Urinary bladder (tissue), 4 donors: ENCODE measurements around the gene WDR88. TPM values are rescaled to one million over a fixed set of nuclear protein-coding genes. Genes with fewer than 3 reads are reported as not detected.

Source experiments
- DNase-seq: peaks from one replicate; pipeline ENCODE4 v3.0.0-alpha.2; 2015; ENCODE audit errors: extremely low spot score
- H3K27ac ChIP-seq: one replicate; pipeline ENCODE4 v1.5.1; 2013; ENCODE audit warnings: low read depth, mild to moderate bottlenecking, moderate library complexity
- H3K36me3 ChIP-seq: one replicate; pipeline ENCODE4 v1.6.1; 2013; ENCODE audit warnings: mild to moderate bottlenecking, moderate library complexity; ENCODE audit not compliant: insufficient read depth
- H3K4me1 ChIP-seq: one replicate; pipeline ENCODE4 v1.6.1; 2013; ENCODE audit warnings: mild to moderate bottlenecking, moderate library complexity; ENCODE audit not compliant: insufficient read depth
- H3K4me3 ChIP-seq: one replicate; pipeline ENCODE4 v1.5.1; 2013; ENCODE audit warnings: low read depth, low read length
- WGBS: extraction: QIAGEN DNeasy Blood & Tissue Kit; methylation state at CpG from one replicate; pipeline ENCODE4 v1.1.7; 2013; 5-methylcytosine and 5-hydroxymethylcytosine counted together
- polyA plus RNA-seq: library from polyadenylated mRNA; stranded (reverse); fragments of 200-250 nt; gene quantifications from one replicate; pipeline ENCODE4 v1.2.3, GENCODE V29; 2013
- total RNA-seq: library from RNA; depleted of rRNA; stranded (reverse); fragments of >200 nt; gene quantifications from one replicate; pipeline ENCODE4 v1.2.3, GENCODE V29; 2014
- donor health status: healthy with polysubstance abuse.
- donor health status: healthy.

WDR88 gene
- total and polyA plus RNA-seq, 2 donors: not detected

DNA sequence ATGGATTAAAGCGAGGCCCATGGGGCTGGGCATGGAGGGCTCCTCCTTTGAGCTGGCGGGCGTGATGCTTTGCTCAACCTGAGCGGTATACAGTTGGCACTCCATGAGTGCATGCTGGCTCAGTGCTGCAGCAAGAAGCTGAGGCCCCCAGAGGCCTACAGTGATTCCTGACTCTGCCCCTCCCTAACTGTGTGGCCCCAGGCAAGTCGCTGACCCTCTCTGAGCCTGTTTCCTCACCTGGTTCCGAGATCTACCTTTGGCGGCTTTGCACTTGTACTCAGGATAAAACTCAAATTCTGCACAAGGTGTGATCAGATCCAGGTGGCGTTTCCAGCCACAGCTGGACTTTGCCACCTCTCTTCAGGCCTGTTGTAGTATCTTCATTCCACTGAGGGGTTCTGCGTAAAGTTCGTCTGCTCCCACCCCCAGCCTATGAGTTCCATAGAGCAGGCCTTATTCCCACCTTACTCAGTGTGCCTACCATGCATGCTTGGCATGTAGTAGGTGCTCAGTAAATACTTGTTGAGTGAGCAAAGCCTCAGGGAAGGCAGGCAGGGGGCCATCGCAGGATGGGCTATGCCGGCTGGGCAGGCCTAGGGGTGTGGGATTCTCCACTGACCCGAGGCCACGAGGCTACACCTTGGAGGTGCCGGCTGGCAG is 70.1 kb downstream of the WDR88 start:
- no peak overlapping the region for H3K4me3 ChIP-seq
- H3K36me3 ChIP-seq: no peaks in the 10 kb centered on the region
- DNase-seq: no peak
- H3K4me1 ChIP-seq: no peaks in the 10 kb centered on the region
- no peak overlapping the region for H3K27ac ChIP-seq
- WGBS: 96% methylated on average over 15 of the region's 15 CpGs

DNA sequence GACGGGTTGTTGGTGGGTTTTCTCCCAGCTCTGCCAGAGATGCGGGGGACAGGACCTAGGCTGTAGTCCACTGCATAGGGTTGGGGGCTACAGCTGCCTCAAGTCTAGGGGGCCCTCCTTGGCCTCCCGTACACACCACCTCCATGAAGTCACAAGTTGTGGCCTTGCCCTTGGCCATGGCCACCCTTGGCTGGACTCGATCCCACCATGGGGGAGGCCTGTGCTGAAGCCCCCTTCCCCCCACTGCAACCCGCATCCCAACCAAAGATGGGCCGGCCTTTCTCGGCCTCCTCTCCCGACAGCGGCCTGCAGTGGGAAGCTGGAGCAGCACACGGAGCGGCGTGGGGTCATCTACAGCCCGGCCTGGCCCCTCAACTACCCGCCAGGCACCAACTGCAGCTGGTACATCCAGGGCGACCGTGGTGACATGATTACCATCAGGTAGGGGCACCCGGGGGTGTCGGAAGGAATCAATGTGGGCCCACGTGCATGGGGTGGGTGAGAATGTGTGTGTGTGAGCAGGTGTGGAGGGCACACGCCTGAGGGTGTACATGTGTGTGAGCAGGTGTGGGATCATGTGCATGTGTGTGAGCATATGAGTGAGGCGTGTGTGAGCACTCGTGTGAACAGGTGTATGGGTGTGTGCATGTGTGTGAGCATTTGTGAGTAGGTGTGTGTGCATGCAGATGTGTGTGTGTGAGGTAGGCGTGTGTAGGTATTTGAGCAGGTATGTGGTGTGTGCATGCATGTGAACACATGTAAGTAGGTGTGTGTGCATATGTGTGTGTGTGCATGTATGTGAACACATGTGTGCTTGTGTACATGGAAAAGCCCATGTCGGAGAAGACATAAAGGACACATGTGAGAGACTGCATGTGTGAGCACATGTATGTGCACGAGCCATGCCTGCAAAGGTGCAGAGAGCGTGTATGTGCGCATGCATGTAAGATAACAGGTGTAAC is 70.9 kb downstream of the WDR88 start:
- no peak overlapping the region for H3K4me3 ChIP-seq
- no peak for DNase-seq
- H3K36me3 ChIP-seq: no peaks in the 10 kb centered on the region
- no peaks in the 10 kb centered on the region for H3K4me1 ChIP-seq
- no peak overlapping the region for H3K27ac ChIP-seq
- WGBS: 91% methylated on average over 27 of the region's 27 CpGs

DNA sequence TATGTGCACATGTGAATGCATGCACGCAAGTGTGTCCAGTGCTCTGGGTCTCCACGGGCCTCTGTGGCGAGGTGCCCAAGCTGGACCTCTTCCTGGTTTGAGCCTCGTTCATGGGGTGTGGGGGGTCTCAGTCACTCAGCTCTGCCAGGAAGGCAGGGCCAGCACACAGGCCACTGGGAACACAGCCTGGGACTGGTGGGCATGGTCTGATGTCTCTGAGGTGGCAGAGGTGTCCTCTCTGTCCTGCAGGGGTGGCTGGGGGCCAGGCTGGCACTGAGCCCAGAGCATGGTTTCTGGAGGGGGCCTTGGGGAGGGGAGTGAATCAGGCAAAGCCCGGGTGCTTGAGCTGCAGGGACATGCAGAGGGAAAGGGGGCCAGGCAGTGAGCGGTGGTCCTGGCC is 71.6 kb downstream of the WDR88 start:
- no peak for DNase-seq
- Histone ChIP-seq H3K27ac (no peak overlapping the region), H3K4me1 (no peaks in the 10 kb centered on the region), H3K36me3 (no peaks in the 10 kb centered on the region), H3K4me3 (no peak overlapping the region)
- 70% methylated on average over 6 of the region's 6 CpGs for WGBS

DNA sequence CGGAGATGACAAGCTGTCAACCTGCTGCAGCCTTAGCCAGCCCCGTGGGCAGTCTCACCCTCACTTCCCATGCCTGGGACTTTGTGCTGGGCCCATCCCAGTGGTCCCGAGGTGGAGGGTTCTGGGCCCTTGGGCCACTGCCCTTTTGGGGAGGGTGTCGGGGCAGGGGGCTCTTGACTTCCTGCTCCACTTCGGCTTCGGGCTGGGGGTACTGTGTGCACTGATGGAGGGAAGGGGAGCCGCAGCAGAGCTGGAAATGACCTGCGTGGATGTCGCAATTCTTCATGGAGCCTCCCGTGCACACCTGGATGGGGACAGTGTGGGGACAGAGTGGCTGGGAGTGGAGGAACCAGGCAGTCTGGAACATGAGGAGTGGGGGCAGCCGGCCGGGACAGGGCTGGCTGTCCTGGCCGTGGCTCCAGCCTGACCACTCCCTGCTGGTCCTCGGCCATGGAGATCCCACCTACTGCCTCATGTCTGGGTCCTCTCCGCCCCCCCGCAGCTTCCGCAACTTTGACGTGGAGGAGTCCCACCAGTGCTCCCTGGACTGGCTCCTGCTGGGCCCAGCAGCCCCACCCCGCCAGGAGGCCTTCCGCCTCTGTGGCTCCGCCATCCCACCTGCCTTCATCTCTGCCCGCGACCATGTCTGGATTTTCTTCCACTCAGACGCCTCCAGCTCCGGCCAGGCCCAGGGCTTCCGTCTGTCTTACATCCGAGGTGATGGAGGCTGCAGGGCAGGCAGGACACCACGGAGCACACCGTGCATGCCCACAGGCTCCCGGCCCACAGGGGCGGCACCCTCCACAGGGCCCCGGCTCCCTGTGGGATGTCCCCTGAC is 72.4 kb downstream of the WDR88 start:
- Histone ChIP-seq H3K4me1 (no peaks in the 10 kb centered on the region), H3K27ac (no peak overlapping the region), H3K36me3 (no peaks in the 10 kb centered on the region), H3K4me3 (no peak overlapping the region)
- WGBS: 88% methylated on average over 32 of the region's 32 CpGs
- DNase-seq: no peak

DNA sequence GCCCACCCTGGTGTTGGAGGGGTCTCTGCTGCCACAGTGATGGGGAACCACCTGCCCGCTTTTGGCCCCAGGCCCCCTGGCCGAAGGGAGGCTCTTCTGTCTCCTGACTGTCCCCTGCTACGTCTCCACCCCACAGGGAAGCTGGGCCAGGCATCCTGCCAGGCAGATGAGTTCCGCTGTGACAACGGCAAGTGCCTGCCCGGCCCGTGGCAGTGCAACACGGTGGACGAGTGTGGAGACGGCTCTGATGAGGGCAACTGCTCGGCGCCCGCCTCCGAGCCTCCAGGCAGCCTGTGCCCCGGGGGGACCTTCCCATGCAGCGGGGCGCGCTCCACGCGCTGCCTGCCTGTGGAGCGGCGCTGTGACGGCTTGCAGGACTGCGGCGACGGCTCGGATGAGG is 73.2 kb downstream of the WDR88 start:
- H3K36me3 ChIP-seq: no peaks in the 10 kb centered on the region
- WGBS: 94% methylated on average over 27 of the region's 27 CpGs
- H3K4me3 ChIP-seq: no peak overlapping the region
- DNase-seq: no peak
- H3K4me1 ChIP-seq: no peaks in the 10 kb centered on the region
- no peak overlapping the region for H3K27ac ChIP-seq

DNA sequence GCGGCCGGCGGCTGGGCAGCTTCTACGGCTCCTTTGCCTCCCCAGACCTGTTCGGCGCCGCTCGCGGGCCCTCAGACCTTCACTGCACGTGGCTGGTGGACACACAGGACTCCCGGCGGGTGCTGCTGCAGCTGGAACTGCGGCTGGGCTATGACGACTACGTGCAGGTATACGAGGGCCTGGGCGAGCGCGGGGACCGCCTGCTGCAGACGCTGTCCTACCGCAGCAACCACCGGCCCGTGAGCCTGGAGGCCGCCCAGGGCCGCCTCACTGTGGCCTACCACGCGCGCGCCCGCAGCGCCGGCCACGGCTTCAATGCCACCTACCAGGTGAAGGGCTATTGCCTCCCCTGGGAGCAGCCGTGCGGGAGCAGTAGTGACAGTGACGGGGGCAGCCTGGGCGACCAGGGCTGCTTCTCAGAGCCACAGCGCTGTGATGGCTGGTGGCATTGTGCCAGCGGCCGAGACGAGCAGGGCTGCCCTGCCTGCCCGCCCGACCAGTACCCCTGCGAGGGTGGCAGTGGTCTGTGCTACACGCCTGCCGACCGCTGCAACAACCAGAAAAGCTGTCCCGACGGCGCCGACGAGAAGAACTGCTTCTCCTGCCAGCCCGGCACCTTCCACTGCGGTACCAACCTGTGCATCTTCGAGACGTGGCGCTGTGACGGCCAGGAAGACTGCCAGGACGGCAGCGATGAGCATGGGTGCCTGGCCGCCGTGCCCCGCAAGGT is 73.8 kb downstream of the WDR88 start:
- Histone ChIP-seq H3K4me3 (no peak overlapping the region), H3K36me3 (no peaks in the 10 kb centered on the region), H3K4me1 (no peaks in the 10 kb centered on the region), H3K27ac (no peak overlapping the region)
- 96% methylated on average over 64 of the region's 64 CpGs for WGBS
- no peak for DNase-seq

DNA sequence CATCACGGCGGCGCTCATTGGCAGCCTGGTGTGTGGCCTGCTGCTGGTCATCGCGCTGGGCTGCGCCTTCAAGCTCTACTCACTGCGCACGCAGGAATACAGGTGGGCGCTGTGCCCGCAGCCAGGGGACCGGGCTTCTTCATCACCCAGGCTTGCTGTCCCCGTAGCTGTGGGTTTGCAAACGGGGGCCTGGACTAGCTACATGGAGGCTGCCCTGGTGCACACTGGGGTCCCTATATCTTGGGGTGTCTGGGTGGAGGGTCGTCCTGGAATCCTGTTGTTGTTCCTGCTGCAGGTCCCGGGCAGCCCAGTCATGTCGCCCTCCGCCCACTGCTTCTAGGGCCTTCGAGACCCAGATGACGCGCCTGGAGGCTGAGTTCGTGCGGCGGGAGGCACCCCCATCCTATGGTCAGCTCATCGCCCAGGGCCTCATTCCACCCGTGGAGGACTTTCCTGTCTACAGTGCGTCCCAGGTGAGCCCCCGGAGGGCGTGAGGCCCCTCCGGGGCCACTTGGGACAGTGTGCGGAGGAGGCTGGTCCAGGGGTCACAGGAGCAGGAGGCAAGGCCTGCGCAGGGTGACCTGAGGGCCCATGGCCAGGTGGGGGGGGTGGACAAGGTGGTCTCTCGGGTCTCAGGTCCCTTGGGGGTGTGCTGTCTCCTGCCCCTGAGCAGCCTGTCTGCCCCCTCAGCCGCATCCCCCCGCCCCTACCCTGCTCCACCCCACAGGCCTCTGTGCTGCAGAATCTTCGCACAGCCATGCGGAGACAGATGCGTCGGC is 74.5 kb downstream of the WDR88 start:
- WGBS: 95% methylated on average over 38 of the region's 38 CpGs
- no peak for DNase-seq
- no peak overlapping the region for H3K4me3 ChIP-seq
- no peaks in the 10 kb centered on the region for H3K36me3 ChIP-seq
- no peak overlapping the region for H3K27ac ChIP-seq
- H3K4me1 ChIP-seq: no peaks in the 10 kb centered on the region

DNA sequence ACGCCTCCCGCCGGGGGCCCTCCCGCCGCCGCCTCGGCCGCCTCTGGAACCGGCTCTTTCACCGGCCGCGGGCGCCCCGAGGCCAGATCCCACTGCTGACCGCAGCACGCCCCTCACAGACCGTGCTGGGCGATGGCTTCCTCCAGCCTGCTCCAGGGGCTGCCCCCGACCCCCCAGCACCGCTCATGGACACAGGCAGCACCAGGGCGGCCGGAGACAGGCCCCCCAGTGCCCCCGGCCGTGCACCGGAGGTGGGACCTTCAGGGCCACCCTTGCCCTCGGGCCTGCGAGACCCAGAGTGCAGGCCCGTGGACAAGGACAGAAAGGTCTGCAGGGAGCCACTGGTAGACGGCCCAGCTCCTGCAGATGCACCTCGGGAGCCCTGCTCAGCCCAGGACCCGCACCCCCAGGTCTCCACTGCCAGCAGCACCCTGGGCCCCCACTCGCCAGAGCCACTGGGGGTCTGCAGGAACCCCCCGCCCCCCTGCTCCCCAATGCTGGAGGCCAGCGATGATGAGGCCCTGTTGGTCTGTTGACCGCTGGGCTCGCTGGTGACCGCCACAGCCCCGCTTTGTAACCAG is 75.2 kb downstream of the WDR88 start:
- no peak for DNase-seq
- Histone ChIP-seq H3K36me3 (no peaks in the 10 kb centered on the region), H3K4me1 (no peaks in the 10 kb centered on the region), H3K27ac (no peak overlapping the region), H3K4me3 (no peak overlapping the region)
- 91% methylated on average over 38 of the region's 38 CpGs for WGBS

DNA sequence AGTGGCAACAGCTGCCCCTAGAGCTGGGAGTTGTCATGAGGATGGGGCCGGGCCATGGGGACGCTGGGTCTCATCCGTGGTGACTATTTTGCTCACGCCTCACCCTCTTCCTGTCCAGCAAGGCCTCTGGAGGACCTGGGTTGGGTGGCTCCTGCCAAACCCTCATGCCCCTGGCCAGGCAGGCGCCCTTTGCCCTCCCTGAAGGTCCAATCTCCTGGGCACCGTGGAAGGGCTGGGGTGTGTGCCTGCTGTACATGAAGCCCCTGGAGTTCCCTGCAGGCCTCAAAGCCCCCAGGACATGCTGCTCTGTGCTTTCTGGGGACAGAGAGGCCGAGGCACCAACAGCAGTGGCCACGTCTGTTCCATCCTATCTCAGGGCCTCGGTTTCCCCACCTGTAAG is 76.0 kb downstream of the WDR88 start:
- DNase-seq: no peak
- no peaks in the 10 kb centered on the region for H3K36me3 ChIP-seq
- WGBS: 88% methylated on average over 9 of the region's 9 CpGs
- no peak overlapping the region for H3K4me3 ChIP-seq
- H3K4me1 ChIP-seq: no peaks in the 10 kb centered on the region
- no peak overlapping the region for H3K27ac ChIP-seq

DNA sequence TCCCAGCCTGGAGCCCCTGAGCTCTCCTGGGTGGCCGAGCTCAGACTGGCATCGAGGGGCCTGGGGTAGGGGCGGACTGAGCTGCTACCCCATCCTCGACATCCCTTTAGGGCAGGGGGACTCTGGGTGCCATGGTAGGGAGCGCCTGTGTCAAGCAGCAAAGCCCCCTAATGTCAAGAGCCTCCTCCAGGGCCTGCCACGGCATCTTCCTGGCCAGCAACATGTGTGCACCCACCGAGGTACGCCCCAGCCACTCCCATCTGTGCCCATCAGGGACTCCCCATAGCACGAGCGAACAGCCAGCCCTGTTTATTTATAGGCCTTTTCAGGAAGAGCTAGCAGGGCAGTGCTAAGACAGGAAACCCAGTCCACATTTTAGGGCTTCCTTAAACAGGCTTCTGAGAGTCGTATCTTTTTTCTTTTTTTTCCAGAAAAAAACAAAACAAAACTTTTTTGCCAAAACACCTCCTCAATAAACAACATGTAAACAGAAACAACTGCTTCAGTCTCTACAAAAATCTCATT is 76.5 kb downstream of the WDR88 start:
- 73% methylated on average over 11 of the region's 11 CpGs for WGBS
- H3K27ac ChIP-seq: no peak overlapping the region
- no peaks in the 10 kb centered on the region for H3K4me1 ChIP-seq
- no peak for DNase-seq
- no peaks in the 10 kb centered on the region for H3K36me3 ChIP-seq
- H3K4me3 ChIP-seq: no peak overlapping the region

DNA sequence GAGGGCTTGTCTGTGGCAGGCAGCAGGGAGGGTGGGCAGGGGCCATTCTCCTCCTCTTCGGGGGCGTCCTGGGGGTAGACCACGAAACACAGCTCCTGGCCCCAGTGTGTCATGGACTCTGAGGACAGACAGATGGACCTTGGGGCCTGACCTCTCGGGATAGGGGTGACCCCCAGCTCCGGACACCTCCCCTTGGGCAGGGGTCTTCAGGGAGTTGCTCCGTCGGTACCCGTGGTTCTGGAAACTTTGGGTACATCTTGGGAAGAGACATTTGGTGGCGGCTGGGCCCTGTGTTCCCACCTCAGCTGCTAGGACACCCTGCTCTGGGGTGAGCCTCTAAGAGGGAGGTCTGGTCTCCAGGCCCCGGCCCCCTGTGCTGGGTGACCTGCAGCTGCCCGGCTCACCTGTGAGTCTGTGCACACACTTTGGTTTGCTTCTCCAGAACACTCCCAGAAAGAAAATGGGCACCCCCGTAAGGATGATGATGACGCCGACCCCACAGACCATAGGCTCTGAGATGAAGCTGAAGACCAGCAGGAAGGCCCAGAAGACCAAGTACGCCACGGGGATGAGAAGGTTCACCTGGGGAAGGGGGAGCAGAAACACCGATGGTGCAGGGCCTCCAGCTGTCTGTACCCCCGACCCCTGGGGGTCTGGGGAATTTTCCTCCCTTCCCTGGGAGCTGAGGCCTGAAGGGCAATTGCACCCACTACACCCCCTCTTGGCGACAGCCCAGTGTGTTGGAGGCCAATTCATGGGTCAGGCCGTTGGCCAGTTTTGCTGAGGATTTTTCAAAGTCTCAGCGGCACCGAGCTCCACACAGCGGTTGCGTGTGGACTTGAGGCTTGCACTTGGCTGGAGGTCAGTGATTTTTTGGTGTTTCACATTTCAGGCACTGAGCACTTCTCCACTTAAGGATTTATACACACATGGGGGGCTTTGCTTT is 77.3 kb downstream of the WDR88 start:
- no peak for DNase-seq
- no peak overlapping the region for H3K27ac ChIP-seq
- H3K4me1 ChIP-seq: no peaks in the 10 kb centered on the region
- no peaks in the 10 kb centered on the region for H3K36me3 ChIP-seq
- 79% methylated on average over 24 of the region's 24 CpGs for WGBS
- no peak overlapping the region for H3K4me3 ChIP-seq
